NCI-H345 (cell line): ENCODE measurements around the gene MICAL2.

Source experiments
- DNase-seq: peaks from one replicate; lab custom pipeline; 2025; lab: John Stamatoyannopoulos, UW

MICAL2 gene

DNA sequence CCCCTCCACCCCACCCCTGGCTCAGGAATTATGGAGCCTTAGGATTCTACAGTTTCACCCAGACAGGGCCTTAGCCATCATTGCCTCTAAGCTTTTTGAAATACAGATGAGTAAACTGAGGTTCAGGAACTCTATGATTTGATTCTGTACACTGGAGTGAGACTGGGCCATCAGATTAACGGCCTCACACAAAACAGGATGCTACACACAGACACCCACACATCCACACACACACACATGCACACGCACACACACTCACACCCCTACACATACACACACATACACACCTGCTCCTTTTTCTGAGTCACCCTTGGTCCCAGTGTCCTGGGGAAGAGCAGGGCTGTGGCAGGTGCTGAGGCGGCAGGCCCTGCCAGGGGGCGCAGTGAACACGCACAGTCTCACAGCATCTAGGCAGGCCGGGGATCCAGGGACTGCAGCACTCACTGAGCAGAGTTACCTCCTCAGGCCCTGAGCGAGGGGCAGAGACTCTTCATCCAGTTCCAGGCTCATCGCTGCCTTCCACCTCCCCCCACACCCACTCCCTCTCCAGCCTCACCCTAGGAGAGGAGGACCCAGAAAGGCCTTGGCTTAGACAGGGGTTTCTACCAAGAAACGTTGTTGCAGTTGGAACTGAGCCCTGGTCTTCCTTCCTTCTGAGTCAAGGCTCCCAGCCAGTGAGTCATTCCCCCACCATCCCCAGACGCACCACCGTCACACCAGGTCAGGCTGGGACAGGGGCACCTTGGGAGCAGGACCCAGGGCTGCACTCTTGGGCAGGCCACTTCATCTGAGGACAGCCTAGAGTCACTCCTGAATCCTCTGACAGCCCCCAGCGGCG is 177.2 kb downstream of the MICAL2 start:
- no peak for DNase-seq

DNA sequence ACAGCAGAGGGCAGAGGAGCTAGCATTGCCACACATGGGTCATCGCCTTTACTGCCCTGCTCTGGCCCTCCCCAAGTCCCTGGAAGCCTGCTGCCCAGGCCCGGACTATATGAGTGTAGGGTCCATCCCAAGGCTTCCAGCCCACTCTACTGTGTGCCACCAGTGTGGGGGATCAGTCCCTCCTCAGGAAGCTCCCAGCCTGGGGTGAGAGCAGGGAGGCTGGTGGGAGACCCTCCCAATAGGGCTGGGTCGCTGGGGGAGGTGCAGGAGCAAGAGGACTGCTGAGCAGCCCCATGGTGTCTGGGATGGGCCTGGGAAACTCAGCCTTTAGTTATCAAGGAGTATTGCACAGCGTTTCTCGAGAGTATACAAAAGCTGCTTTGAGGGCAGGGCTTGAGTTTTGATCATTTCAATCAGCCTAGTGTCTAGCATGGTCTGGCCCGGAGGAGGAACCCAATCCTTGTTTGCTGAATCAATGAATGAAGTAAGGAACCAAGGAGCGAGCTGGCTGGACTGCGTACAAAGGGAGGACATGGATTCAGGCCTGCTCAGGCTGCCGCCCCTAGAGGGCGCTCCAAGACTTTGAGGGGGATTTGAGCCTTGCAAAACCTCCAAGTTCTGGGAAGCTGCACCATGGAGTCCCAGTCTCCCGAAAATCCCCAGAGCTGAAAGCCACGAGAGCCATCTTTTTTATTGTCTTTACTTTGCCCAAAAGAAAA is 178.0 kb downstream of the MICAL2 start:
- DNase-seq, result peak; percentile 85

DNA sequence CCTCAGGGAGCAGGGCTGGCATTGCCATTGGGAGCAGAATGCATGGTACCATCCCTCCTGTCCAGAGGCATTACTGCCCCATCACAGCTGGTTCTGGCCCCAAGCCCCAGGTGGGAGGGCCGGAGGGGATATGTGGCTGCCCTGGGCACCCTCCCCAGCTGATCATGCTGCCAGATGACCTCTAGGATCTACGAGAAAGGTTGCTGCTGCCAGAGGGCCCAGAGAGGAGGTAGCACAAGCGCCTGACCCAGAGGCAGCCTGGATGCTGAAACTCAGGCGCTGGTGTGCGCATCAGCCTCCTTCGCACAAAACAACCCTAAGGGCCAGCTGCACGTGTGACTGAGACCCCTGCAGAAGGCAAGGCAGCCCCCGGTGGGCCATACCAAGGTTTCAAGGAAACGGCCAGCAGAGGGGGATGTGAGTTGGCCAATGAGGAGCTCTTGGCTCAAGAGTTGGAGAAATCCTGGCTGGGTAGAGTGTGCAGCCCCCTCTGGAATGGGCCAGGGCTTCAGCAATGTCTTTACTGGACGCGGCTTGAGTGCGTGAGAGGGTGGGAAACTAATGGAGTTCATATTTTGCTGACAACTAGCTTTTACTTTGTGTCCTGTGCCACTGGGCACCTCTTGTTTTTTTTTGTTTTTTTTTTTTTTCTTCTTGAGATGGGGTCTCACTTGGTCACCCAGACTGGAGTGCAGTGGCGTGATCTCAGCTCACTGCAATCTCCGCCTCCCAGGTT is 178.7 kb downstream of the MICAL2 start:
- no peak for DNase-seq

DNA sequence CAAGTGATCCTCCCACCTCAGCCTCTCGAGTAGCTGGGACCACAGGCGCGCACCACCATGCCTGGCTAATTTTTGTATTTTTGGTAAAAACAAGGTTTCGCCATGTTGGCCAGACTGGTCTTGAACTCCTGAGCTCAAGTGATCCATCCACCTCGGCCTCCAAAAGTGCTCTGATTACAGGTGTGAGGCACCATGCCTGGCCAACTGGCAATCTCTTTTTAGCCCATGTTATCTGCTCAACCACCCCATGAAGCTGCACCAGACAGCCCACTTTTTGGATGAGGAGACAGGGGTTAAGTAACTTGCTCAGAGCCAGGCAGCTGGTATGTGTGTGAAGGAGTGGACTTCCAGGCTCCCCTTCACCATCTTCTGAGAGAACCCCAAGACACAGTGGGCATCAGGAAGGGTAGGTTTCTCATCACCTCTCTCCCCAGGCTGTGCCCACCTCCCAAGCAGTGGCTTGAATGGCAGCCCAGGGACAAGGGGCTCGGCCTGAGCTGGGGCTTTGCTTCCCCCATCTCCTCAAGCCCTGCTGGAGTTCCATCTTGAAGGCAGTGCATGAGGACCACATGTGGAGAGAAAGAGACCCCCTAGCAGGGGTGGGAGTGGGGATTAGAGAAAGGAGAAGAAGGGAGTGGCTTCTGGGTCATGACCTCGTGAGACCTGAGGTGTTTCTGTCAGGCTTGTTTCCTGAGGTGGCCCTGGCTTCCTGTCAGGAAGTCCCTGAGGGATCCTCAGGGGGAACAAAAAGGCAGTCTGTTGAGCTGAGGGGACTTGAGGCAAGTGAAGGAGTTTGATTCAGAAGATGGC is 179.5 kb downstream of the MICAL2 start:
- no peak for DNase-seq

DNA sequence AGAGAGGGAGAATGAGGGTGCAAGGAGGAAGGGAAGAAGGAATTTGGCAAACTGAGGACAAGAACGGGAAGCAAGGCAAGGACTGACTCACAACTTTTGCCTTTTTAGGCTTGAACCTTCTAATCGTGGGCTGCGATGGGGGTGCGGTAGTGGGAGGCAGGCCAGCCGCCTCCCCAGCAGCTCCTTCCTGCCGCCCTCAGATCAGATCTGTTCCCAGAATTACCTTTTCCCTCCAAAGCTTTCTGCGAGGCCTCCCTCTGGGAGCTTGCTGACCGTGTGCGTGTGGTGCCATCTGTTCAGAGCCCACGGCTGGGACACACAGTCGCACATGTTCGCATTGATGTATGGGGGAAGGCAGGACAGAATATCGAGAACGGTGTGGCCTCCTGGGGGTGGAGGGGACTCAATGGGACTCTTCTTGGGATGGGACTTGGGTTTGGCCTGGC is 180.1 kb downstream of the MICAL2 start:
- no peak for DNase-seq

DNA sequence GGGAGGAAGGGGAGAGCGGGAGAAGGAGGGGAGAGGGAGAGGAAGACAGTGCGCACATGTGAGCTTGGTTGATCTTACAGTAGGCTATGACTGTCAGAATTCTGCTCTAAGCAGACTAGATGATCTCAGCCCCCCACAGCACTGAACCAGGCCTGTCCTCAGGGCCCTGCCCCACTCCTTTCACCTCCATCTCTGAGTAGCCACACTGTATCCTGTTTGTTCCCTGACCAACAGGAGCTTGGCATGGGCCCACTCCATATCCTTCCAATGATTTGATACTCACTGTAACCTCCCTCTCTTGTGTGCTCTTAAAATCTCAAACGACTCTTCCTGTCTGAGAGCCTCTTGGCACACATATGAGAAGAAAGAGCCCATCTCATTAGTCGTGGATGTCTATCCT is 180.9 kb downstream of the MICAL2 start:
- DNase-seq, result no peak

DNA sequence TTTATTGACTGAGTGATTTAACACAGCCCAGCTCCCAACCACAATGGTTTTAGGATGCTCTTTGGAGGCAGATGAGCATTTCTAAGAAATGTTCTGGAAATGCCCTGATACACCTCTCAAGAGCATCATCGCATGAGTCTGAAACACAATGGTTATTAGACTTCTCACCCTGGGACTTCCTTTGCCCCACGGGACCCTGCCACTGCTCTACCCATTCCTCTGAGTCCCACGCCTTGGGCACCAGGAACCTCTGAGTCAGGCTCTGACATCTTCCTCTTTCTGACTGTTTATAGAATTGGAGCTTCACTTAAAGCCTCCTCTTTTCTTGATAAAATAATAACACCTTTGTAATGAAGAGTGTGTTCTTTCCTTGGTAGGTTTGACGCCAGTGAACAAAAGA is 181.4 kb downstream of the MICAL2 start:
- no peak for DNase-seq

DNA sequence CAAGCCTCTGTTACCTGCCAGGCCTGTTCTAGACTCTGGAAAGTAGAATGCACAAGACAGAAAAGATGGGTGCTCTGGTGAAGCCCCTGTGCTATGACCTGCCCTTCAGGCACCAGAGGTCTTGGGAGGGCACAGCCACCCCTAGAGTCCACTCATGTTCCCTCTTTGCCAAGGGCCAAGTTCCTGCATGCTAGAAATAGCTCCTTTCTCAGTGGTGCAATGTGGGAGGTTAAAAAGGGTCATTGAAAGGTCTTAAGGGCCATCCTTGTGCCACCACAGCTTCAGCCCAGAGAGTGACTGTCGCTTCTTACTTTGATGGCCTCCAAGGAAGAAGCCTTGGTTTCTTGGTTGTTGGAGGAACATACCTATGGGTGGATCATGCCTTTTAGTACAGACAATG is 182.4 kb downstream of the MICAL2 start:
- no peak for DNase-seq

DNA sequence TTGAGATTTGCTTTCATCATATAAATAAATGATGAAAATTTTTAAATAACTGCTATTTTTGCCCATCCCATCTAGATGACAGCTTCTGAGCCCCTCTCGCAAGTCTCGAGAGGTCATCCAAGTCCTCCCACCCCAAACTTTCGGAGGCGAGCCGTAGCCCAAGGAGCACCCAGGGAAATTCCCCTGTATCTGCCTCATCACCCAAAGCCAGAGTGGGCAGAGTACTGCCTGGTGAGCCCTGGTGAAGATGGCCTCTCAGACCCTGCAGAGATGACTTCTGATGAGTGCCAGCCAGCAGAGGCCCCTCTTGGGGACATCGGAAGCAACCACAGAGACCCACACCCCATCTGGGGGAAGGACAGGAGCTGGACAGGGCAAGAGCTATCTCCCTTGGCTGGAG is 183.1 kb downstream of the MICAL2 start:
- no peak for DNase-seq

DNA sequence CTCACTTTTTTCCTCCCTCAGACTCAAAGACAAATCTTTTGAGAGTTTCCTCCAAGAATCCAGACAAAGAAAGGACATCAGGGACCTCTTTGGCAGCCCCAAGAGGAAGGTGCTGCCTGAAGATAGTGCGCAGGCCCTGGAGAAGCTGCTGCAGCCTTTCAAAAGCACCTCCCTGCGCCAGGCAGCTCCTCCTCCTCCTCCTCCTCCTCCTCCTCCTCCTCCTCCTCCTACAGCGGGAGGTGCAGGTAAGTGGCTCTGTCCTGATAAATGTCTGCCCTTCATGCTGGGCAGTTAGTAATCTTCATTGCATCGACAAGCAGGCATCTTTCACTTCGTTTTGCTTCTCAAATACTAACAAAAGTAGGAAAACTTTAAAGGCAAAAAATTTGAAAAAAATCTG is 184.2 kb downstream of the MICAL2 start:
- no peak for DNase-seq

DNA sequence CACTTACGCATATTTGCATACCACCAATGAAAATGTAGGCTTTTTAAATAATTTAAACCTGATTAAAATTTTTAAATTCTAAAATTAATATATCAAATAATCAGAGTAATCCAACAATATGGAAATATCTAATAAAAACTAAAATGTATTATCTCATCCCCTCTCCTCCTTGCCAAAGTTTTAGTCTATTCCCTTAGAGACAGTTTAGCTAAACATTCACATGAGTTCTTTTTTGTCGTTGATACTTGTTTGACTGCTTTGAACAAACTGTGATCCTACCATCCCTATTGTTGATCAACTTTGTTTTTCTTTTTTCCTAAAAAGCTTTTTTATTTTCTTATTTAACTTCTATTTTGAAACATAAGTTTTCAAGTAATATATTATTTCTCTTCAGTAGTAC is 185.6 kb downstream of the MICAL2 start:
- DNase-seq, result no peak

DNA sequence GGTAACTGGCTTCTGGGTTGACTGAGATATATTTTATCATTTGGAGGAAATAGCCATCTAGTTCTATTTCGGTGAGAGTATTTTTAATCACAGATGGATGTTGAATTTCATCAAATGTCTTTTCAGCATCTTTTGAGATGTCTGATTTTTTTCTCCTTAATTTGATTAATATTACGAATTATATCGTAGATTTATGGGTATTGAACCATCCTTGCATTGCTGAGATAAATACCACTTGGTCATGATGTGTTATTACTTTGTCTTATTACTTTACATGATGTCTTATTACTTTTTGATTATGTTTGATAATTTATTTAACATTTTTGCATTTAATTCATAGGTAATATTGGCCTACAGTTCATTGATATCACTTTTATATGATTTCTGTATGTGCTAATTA is 188.2 kb downstream of the MICAL2 start:
- DNase-seq, result no peak

DNA sequence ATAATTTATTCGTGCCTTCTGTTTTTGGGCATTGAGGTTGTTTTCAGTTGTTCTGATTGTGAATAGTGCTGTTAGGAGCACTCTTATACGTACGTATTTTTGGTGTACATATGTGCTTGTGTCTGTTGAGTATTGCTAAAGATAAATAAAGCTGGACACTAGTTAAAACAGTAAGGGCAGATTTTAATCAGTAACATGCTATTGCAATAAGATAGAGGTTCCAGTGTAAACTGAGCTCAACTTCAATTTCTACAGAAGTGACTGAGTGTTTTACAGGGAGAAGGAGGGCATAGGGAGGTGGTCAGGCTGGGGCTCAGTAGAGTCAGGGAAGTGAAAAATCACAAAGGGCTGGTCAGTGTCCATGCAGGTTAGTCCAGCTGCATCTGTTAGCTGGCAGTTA is 191.0 kb downstream of the MICAL2 start:
- DNase-seq, result no peak

DNA sequence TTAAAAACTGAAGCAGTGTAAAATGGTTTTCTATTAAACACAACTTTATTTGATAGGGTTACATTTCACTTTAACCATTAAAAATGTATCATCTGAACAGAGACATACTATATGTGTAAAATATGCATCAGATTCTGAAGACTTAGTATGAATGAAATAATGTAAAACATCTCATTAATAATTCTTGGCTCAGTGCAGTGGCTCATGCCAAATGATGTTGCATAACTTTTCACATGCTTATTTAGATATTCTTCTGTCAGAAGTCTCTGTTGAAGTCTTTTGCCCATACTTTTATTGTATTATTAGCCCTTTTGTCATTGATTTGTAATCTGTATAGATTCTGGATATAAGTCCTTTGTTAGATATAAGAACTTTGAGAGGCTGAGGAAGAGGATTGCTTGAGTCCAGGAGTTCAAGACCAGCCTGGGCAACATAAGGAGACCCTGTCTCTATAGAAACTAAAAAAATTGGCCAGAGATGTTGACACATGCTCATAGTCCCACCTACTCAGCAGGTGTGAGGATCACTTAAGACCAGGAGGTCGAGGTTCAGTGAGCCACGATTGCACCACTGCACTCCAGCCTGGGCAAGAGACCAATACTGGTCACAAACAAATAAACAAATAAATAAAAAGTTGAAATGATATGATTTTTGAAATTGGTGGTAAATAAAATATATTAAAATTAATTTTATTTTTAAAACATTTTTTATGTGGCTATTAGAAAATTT is 193.2 kb downstream of the MICAL2 start:
- no peak for DNase-seq

DNA sequence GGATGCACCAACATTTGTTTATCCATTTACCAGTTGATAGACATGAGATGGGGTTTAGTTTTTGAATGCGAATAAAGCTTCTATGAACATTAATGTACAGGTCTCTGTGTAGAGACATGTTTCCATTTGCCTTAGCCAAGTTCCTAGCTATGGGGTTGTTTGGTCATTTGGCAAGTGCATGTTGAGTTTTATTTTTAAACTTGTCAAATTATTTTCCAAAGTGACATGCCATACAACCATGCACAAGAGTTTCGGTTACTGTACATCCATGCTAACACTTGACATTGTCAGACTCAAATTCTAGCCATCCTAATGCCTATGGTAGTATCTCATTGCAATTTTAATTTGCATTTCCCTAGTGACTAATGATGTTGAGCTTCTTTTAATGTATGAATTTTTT is 196.4 kb downstream of the MICAL2 start:
- DNase-seq, result no peak

DNA sequence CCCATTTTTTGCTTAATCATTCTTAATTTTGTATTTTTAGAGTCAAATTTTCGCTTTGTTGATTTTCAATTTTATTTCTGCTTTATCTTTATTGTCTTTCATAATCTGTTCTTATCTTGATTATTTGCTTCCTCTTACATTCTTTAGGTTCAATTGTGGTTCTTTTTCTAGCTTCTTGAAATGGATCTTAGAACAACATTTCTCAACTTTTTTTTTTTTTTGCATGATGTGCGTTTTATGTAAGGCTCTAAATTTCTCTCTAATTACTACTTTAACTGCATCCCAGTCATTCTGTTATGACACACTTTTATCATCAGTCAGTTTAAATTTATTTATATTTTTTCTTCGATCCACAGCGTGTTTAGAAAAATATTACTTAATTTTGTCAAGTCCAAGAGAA is 201.7 kb downstream of the MICAL2 start:
- no peak for DNase-seq
